DOHH2 (cell line): ENCODE measurements around the gene ING2.

Experiments used
- CTCF ChIP-seq: fragments of 200-600 bp; sonication (generic); IDR thresholded peaks from one replicate; pipeline ENCODE4 v1.5.1; 2014; ENCODE audit warnings: antibody characterized with exemption, mild to moderate bottlenecking, low read depth, low read length; ENCODE audit not compliant: poor library complexity, severe bottlenecking
- EZH2phosphoT487 ChIP-seq: fragments of 200-600 bp; sonication (generic); IDR thresholded peaks from 2 replicates; pipeline ENCODE4 v1.6.1; 2017; ENCODE audit warnings: borderline replicate concordance, mild to moderate bottlenecking, antibody characterized with exemption, low read length, moderate library complexity, mixed read lengths

- TF ChIP-seq CTCF: no peak
- TF ChIP-seq EZH2phosphoT487: no peak
Observed at GRCh38 chr4:183455431-183456195, 49.2 kb upstream of the ING2 start.
